ENCODE measurements around the gene DNAI4.
A peak's percentile ranks its signal among the peaks of the same experiment; 100 is the strongest.
"Not testable (repeated sequence)": the region's sequence is repeated elsewhere in the genome, so short reads cannot be mapped to it uniquely, and the experiment has no call there.

The DNAI4 gene

DNA sequence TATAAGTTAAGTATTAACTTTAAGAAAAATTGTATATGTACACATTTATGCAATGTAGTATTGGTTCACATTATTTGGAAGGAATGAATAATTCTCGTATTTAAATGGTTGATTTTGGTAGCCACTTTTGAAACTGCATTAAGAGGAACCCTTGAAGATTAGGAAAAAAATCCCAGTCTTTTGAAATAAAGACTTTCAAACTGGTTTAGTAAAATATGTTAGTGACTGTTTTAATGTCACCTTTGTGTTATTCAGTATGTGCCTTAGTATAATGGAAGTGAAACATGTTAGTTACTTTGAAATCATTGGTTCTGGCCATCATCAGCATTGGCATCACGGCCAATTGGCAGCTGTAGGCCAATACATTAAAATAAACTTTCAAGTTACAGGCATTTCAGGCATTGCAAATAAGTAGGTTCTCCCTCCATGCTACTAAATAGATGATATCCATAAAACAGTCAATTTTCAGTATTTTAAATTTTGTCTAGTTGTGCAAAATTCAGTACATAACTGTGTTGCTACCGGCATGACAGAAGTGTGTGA, 4.6 kb upstream of the DNAI4 start:
- DNase-seq (ENCODE audit: low spot score), result no peak

DNA sequence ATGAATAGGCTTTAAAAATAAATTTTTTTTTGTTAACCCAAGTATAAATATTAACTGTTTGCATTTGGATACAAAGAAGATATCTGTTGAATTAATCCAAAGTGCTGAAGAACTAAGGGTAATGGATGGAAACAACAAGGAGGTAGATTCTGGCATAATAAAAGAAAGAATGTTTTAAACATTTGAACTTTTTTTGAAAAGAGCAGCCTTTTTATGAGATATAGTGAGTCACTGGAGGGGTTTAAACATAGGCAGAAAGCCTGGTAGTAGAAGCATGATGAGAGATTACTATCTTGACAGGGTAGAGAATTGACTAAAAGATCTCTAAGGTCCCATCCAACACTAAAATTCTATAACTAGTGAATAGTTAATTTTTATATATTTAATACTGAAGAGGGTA, 2.9 kb upstream of the DNAI4 start:
- DNase-seq (ENCODE audit: low spot score), result no peak

DNA sequence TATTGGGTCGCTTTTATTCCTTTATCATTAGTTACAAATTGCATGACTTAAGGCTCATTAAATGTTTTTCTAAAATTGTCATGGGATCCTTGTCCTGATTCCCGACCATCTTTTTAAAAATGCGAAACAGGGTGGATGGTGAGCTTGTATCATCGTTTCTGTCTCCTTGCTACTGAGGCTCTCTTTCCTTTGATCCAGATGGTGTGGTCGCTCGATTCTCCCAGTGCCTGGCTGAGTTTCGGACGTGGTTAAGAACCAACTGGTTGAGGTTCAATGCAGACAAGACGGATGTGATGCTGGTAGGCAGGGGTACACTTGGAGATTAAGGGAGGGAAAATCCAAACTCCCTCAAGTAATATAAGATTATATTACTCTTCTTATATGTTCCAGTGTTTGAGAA, 1.3 kb upstream of the DNAI4 start:
- peak; percentile 48 for DNase-seq (ENCODE audit: low spot score)

DNA sequence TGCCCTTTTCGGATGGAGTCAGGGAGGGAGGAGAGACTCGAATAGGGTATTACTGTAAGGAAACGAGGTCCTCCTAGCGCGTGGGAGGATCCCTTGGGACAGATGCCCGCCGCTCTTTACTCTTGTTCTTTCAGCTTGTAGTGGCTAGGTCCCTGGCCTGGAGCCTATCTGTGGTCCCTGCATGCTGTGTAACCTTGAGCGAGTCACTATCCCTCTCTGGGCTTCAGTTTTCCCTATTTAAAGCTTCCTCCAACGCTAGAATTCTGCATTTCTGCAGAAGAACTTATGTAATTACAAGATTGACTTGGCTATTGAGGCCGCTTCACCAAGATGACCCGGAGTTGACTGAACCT, 878 bp upstream of the DNAI4 start:
- no peak for DNase-seq (ENCODE audit: low spot score)

DNA sequence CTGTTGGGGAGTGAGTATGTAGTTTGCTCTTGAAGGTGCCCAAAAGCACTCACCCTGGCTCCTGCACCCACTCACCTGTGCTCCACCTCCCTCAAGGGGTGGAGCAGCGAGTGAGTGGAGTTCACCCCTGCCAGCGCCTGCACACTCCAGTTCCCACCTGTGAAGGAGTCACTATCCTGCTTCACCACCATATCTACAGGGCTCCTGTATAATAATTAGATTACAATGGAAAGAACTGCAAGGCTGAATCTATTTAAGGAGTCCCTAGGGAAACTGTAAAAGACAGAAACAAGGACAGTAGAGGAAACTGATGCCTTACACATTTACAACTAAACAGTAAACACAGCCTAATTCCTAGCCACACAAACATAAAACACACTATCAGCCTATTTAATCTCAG, 4.1 kb downstream of the DNAI4 start:
- DNase-seq (ENCODE audit: low spot score), result no peak

DNA sequence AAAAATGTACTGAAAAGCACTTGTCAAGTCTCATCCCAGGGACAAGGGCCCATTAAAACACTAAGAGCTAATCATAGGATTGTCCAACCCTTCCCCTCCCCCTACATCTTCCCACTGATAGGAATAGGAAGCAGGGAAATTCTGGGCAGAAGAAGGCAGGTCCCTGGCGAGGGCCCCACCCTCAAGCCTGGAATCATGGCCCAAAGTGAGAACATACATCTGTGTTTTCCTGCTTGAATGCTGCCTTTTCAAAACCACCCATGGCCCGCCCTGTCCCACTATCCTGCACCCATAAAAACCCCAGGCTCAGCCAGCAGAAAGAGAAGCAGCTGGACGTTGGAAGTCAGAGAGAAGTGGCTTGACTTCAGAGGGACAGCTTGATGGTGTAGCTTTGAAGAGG, 4.8 kb downstream of the DNAI4 start:
- DNase-seq (ENCODE audit: low spot score), result no peak

DNA sequence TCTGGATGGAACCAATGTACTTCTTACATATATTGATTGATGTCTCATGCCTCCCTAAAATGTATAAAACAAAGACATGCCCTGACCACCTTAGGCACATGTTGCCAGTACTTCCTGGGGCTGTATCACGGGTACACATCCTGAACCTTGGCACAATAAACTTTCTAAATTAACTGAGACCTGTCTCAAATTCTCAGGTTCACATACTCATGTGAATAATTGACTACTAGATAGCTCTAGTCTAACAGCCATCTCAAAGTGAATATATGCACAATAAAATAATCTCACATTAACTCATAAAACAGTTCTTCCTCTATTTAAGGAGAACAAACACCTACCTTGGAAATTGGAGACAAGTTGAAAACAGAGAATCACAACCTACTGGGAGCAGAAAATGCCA, 5.6 kb downstream of the DNAI4 start:
- no peak for DNase-seq (ENCODE audit: low spot score)

DNA sequence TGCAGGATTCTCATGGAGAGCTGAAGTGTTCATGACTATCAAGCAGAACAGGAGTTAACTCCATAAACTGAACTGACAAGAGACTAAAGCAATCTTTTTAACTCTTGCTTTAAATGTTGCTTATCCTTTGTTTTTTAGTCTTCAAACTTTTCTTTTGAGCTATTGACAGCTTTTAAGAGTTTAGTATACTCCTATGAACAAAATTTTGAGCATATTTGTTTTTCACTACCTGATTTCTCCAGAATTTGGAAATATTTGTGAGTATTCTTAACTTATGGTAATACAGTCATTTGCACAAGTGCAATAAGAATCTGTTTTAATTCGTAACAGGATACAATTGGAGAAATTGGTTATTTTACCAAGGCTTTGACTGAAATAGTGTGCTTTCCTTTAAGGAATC, 7.2 kb downstream of the DNAI4 start:
- DNase-seq (ENCODE audit: low spot score), result no peak

DNA sequence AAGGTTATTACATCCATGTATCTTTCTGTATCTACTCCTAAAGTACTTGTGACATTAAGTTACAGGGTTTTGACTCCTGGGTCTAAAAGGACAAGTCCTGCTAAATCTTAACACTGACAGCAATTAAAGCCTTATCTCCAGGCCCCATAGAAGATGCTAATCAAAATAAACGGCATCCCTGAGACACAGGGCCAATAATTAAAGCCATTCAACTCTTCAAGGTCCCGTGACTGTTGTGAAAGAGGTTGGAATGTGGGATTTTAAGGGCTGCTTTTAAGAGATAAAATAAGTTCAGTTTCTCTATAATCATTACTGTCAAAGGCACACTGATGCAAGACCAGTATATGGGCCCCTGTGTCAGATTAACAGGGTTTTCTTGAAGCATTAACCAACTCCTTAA, 8.3 kb downstream of the DNAI4 start:
- no peak for DNase-seq (ENCODE audit: low spot score)

DNA sequence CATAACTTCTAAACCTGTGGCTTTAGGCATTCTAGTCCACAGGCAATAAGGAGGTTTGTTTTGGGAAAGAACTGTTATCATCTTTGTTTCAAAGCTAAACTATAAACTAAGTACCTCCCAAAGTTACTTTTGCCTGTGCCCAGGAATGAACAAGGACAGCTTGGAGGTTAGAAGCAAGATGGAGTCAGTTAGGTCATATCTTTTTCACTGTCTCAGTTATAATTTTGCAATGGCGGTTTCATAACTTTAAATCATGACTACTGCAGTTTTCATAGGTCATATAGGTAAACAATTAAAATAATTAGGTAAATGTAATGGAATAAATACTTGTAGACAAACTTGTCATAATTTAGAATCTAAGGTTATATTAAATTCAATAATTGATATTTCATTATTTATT, 9.5 kb downstream of the DNAI4 start:
- not testable (repeated sequence) for DNase-seq (ENCODE audit: low spot score)

DNA sequence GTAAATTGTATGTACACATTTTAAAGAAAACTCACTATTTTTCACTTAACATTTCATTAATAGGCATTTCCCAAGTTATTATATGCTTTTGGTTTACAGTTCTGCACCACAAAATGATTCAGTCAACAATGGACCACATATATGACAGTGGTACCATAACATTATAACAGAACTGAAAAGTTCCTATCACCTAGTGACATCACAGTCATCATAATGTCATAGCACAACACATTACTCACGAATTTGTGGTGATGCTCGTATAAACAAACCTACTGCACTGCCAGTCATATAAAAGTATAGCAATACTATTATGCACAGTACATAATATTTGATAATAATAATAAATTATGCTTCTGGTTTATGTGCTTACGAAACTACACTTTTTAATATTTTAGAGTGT, 30.9 kb downstream of the DNAI4 start:
- no peak for DNase-seq (ENCODE audit: low spot score)

DNA sequence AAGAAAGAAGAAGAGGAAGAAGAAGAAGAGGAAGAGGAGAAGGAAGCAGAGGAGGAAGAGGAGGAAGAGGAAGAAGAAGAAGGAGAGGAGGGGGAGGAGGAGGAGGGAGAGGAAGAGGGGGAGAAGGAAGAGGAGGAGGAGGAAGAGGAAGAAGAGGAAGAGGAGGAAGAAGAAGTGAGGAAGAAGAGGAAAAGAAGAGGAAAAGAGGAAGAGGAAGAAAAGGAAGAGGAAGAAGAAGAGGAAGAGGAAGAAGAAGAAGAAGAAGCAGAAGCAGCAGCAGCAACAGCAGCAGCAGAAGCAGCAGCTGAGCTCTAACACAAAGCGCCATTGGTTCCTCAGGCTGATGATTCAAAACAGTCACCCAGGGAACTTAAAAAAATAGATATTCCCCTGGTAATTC, 34.0 kb downstream of the DNAI4 start:
- DNase-seq (ENCODE audit: low spot score), result no peak

DNA sequence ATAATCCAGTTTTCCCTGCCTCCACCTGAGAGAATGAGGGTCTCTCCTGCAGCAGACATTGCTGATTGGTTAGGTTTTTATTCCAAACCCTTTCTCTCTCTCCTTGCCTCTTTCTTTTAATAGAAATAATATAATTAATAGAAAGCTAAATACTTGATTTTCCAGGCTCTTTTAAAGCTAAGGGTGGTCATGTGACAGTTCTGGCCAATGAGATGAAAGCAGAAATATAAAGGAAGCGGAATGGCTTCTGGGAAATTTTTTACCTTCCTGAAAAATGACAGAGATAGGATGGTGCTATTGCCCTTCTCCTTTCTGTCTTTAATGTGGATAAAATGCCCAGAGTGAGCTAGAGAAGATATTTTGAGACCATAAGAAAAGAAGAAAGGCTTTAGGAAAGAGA, 35.6 kb downstream of the DNAI4 start:
- DNase-seq (ENCODE audit: low spot score), result no peak

DNA sequence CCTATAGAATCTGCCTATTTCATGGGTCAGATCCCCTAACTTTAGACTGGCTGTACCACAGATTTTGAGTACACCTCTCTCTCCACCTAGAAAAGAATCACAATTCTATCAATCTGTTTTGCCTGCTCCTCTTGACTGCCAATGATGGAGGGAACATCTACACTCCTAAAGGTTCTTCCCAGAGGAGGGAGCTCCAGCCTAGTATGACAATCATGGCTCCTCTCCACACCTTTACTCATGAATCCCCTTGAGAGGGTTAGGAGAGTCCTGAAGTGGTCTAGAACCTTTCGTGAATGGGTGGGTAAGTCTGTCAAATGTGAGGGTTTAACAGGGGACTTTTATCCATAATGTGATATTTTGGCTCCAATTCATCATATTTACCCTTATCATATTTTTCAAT, 48.0 kb downstream of the DNAI4 start:
- no peak for DNase-seq (ENCODE audit: low spot score)

DNA sequence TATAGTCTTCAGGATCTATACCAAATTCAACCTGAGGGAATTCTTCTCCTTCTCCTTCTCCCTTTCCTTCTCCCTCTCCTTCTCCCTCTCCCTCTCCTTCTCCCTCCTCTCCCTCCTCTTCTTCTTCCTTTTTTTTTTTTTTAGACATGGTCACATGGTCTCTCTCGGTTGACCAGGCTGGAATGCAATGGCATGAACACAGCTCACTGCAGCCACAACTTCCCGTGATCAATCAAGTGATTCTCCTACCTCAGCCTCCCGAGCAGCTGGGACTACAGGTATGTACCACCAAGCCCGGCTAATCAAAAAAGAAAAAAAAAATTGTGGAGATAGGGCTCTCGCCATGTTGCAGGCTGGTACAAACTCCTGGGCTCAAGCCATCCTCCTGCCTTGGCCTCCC, 51.5 kb downstream of the DNAI4 start:
- no peak for DNase-seq (ENCODE audit: low spot score)

DNA sequence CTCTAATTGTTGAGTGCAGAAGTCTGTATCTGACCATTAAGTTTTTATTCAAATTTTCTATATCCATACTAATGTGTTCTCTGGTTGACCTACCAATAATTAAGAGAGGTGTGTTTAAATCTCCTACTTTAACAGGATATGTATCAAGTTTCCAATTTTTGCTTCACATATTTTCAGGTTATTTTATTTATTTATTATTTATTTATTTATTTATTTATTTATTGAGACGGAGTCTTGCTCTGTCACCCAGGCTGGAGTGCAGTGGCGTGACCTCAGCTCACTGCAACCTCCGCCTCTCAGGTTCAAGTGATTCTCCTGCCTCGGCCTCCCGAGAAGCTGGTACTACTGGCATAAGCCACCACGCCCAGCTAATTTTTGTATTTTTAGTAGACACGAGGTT, 52.6 kb downstream of the DNAI4 start:
- DNase-seq (ENCODE audit: low spot score), result not testable (repeated sequence)

DNA sequence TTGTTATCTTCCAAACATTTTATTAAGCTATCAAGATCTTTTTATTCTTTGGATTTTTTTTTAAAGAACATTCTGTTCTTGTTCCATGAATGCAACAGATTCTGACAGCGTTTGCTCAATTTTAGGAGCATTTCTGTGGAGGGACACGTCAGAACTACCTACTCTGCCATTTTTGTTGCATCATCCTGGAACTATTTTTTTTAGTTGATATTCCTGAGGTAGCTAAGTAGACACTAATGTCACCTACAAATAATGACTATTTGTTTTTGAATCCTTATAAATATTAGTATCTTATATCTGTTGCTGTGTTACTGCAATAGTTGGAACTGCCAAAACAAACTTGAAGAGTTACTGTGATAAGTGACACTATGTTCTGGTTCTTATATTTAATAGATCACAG, 57.2 kb downstream of the DNAI4 start:
- no peak for DNase-seq (ENCODE audit: low spot score)

DNA sequence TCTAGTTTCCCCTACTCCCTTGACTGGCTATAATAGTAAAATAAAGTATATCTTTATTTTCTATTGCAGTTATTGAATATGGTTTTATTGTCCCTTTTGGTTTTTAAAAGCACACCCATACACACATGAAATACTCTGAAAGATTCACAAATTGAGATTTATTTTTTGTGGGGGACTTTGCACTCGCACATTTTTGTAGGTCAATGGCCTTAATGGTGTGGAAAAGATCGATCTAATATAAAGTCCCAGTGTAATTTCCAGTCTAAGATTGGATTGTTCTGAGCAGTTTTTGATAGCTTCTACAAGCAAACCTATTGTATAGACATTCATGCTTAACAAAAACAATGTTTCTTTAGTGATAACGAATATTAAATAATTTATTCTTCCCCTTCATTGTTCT, 64.1 kb downstream of the DNAI4 start:
- DNase-seq (ENCODE audit: low spot score), result no peak

DNA sequence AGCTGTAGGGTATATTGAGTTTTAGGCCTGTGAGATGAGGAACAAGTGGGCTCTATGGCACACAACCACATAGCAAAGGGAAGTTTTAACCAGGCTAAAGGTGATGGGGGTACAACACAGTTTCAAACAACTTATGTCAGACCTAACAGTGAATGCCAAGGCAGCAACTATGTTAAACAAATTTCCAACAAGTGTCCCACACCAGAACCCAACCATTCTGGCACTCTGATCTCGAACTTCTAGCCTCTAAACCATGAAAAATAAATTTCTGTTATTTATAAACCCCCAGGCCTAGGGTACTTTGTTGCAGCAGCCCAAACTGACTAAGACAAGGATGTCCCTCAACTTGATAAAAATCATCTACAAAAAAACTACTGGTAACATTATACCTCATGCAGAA, 71.3 kb downstream of the DNAI4 start:
- DNase-seq (ENCODE audit: low spot score), result no peak

DNA sequence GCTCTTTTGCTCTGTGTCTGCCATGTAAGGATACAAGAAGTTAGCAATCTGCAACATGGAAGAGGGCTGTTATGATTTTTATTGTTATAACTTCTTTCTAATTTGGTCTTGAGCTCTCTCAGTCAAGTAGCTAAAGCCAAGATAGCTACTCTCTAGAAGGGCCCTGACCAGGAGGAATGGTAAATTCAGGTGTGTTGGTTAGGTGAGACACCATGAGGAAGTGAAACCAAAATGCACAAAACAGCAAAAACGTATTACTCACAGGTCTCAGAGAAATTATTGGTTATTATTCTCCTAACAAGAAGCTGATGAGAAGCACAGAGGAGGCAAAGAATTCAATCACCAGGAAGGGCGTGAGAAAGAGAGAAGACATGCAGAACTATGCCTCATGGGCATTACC, 71.8 kb downstream of the DNAI4 start:
- no peak for DNase-seq (ENCODE audit: low spot score)

DNA sequence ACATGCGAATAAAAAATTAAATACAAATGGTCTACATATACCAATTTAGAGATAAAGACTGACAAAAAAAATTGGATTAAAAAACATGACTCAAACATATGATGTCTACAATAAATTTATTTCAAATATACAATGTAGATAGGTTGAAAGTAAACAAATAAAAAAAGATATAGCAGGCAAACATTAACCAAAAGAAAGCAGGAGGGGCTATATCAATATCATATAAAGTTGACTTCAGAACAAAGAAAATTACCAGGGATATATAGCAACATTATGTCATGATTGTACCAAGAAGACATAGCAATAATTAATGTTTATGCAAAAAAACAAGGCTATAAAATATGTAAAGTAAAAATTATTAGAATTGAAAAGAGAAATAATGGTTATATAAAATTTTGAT, 73.7 kb downstream of the DNAI4 start:
- DNase-seq (ENCODE audit: low spot score), result no peak

DNA sequence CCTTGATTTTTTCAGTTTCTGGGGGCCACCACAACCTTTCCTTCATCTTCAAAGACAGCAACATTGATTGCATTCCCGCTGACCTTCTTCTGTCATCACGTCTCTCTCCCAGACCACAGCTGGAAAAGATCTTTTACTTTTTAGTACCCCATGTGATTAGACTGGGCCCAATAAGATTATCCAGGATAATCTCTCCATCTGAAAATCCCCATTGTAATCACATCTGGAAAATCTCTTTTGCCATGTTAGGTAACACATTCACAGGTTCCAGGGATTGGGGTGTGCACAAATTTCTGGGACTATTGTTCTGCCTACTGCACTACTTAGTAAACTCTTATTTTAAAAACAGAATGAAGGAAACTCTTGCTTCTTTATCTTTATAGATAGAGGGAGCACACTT, 76.5 kb downstream of the DNAI4 start:
- no peak for DNase-seq (ENCODE audit: low spot score)

DNA sequence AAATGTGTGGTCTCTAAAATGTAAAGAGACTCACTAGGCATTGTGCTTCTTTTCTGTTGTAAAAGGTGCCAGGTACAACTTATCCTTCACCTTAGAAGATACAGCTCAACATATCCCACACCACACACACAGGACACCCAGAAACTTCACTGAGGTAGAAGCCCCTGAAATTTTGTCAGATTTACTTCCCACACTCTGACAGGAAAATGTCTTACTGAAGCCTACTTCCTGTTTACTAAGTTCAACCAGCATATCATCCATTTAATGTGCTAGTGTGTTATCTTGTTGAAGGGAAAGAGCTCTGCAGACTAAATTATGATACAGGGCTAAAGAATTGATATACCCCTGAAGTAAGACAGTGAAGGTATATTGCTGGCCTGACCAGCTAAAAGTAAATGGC, 83.7 kb downstream of the DNAI4 start:
- no peak for DNase-seq (ENCODE audit: low spot score)

DNA sequence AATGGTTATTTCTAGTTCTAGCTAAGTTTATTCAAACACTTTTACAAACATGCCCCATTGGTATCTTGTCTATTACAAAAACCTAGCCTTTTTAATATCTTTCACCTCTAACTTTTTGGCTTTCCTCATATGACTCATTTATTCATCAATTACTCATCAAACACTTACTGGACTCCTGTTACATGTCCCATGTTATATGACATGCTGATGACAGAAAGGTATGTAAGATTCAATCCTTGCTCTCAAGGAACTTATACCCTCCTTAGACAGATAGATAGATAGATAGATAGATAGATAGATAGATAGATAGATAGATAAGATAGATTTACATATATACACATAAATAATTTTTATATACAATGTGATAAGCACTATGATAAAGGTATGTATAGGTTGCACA, 89.7 kb downstream of the DNAI4 start:
- DNase-seq (ENCODE audit: low spot score), result no peak

DNA sequence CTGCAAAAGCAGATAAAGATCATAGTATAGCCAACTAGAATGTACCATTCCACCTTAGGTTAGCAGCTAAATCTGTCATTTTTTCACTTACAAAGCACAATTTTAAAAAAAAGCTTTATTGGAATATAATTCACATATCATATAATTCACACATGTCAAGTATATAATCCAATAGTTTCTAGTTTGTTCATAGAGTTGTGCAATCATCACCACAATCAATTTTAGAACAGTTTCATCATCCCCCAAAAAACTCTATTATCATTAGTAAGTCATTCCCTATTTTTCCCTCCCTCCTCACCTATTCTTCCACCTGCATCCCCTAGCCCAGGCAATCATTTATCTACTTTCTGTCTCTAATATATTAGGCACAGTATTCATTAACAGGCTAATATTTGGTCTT, 91.5 kb downstream of the DNAI4 start:
- DNase-seq (ENCODE audit: low spot score), result no peak

Measured in SW480 (cell line).